Measurements from ENCODE around the gene ARHGEF4.

Gene ARHGEF4

DNA sequence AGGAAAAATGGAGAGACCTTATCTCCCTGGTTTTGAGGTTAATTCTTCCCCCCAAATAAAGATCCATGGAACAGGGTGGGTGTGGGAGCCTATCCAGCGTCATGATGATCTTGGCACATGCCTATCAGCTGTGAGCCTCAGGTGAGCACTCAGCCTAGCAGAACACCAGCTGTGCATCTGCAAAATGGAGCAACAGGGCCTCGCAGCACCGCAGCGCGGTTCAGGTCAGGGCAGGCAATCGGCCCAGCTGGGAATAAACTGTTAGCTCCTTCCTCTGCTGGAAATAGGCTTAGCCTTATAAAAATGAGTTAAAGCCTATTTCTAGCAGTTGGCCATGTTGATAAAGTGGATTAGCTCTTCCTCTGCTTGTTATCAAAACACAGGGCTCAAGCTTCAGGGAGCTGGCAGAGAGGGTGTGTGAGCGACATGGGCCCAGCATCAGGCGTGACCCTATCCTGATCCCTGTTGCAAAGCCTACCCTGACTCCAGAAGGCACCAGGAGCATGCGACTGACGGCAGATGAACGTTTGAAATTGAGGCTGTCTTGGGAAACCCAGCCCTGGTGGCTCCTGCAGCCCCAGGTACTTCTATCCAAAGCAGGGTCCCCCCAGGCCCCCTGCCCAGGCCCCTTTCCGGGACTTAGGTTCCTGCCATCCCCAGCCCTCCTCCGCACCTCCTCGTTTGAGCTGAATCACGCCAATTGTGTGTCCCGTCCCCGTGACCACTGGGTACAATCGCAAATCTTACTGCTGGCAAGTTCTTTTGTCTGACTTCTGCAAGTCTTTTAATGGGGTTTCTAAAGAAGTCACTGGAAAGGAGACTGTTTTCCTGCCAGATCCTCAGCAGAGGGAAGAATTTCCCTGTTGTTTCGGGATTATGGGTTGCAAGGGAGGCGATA, 35.4 kb downstream of the ARHGEF4 start:
- Histone ChIP-seq H4K20me1 (ENCODE audit: insufficient read depth, low read length) (no peaks in the 10 kb centered on the region), H3F3A (ENCODE audit: insufficient read depth, low read length) (no peaks in the 10 kb centered on the region), H3K9me2 (replicated peaks; ENCODE audit: insufficient read depth, low read length) (no peaks in the 10 kb centered on the region), H3K4me3 (ENCODE audit: low read length) (no peak overlapping the region), H3K4me1 (ENCODE audit: low read length) (no peaks in the 10 kb centered on the region), H3K27me3 (replicated peaks; ENCODE audit: insufficient read depth, low read length) (no peaks in the 10 kb centered on the region), H3K27ac (ENCODE audit: low read length) (no peak overlapping the region), H3K36me3 (replicated peaks; ENCODE audit: insufficient read depth, low read length) (no peaks in the 10 kb centered on the region), H3K79me2 (ENCODE audit: low read length) (no peaks in the 10 kb centered on the region), H2AFZ (ENCODE audit: low read length) (no peak overlapping the region), H3K9me3 (replicated peaks; ENCODE audit: insufficient read depth, low read length) (no peaks in the 10 kb centered on the region), H3K4me2 (ENCODE audit: low read depth, low read length) (no peak overlapping the region), H3K9ac (ENCODE audit: low read length) (no peak overlapping the region)
- no peak for DNase-seq
- TF ChIP-seq, protein P1, sequence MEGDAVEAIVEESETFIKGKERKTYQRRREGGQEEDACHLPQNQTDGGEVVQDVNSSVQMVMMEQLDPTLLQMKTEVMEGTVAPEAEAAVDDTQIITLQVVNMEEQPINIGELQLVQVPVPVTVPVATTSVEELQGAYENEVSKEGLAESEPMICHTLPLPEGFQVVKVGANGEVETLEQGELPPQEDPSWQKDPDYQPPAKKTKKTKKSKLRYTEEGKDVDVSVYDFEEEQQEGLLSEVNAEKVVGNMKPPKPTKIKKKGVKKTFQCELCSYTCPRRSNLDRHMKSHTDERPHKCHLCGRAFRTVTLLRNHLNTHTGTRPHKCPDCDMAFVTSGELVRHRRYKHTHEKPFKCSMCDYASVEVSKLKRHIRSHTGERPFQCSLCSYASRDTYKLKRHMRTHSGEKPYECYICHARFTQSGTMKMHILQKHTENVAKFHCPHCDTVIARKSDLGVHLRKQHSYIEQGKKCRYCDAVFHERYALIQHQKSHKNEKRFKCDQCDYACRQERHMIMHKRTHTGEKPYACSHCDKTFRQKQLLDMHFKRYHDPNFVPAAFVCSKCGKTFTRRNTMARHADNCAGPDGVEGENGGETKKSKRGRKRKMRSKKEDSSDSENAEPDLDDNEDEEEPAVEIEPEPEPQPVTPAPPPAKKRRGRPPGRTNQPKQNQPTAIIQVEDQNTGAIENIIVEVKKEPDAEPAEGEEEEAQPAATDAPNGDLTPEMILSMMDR (IDR thresholded peaks at IDR 0.05; ENCODE audit: low read length): no peak
- no peak for TF ChIP-seq EZH2phosphoT487 (IDR thresholded peaks at IDR 0.05; ENCODE audit: low read length)
- no peak for TF ChIP-seq EZH2 (optimal IDR thresholded peaks at IDR 0.05; ENCODE audit: low read depth, low read length)

DNA sequence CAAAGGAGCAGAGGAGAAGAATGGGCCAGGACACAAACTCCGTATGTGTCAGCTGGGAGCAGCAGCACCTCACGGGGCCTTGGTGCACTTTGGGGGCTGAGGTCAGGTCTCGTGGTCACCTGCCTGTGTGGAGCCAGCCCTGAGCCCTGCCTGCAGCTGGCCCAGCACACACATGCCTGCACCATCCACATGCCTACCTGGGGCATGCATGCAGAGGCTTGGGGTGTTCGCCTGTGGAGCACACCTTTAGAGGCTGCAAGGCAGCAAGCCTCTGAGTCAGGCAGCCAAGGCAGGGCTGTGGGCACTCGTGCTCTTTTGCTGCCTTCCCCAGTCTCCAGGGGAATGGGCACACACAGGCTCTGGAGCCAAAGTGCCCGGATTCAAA, 36.0 kb downstream of the ARHGEF4 start:
- H3K27ac ChIP-seq (ENCODE audit: low read length): no peak overlapping the region

DNA sequence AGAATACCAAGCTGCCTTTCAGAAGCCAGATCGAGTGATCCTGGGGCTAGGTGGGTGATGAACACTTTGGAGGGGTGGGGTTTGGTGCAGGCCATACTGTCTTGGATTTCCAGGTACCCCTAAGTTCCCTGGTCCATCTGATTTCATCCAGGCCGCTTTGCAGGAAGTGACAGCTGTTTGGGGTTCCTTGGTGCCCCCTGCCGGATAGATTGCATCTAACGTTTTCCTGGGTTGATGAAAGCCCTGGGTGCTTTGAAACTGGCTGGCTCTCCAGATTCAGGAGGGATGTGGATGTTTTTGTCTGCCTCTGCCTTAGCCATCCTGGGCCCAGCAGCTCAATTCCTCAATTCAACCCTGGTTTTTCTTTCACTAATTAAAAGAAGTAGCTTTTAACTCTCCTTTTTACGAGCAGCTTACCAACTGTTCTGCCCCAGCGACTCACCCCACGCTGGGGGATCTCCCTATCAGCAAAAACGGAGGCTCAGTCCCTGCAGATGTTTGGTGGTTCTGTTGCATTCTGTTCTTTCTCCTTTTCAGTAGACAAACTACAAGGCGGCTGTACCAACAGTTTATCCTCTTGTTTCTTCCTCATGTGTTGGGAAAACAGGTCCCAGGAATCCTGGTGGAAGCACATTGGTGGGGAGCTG, 37.1 kb downstream of the ARHGEF4 start:
- Histone ChIP-seq H2AFZ (ENCODE audit: low read length) (peak overlapping the region; percentile 58), H3K4me3 (ENCODE audit: low read length) (no peak overlapping the region), H3K27me3 (replicated peaks; ENCODE audit: insufficient read depth, low read length) (no peaks in the 10 kb centered on the region), H4K20me1 (ENCODE audit: insufficient read depth, low read length) (no peaks in the 10 kb centered on the region), H3K9me2 (replicated peaks; ENCODE audit: insufficient read depth, low read length) (no peaks in the 10 kb centered on the region), H3K4me2 (ENCODE audit: low read depth, low read length) (no peak overlapping the region), H3K36me3 (replicated peaks; ENCODE audit: insufficient read depth, low read length) (no peaks in the 10 kb centered on the region), H3K9ac (ENCODE audit: low read length) (no peak overlapping the region), H3K9me3 (replicated peaks; ENCODE audit: insufficient read depth, low read length) (no peaks in the 10 kb centered on the region), H3K79me2 (ENCODE audit: low read length) (no peaks in the 10 kb centered on the region), H3K4me1 (ENCODE audit: low read length) (no peaks in the 10 kb centered on the region), H3K27ac (ENCODE audit: low read length) (no peak overlapping the region), H3F3A (ENCODE audit: insufficient read depth, low read length) (no peaks in the 10 kb centered on the region)
- peak; percentile 63 for DNase-seq
- TF ChIP-seq, protein P1 (IDR thresholded peaks at IDR 0.05; ENCODE audit: low read length): peak; percentile 69
- no peak for TF ChIP-seq EZH2 (optimal IDR thresholded peaks at IDR 0.05; ENCODE audit: low read depth, low read length)
- no peak for TF ChIP-seq EZH2phosphoT487 (IDR thresholded peaks at IDR 0.05; ENCODE audit: low read length)

More for the DNA sequence above, 36.0 kb downstream of the ARHGEF4 start:
- TF ChIP-seq, protein P1 (IDR thresholded peaks at IDR 0.05; ENCODE audit: low read length): no peak
- no peak for TF ChIP-seq EZH2phosphoT487 (IDR thresholded peaks at IDR 0.05; ENCODE audit: low read length)
- no peak overlapping the region for H3K4me3 ChIP-seq (ENCODE audit: low read length)
- no peaks in the 10 kb centered on the region for H3K36me3 ChIP-seq (replicated peaks; ENCODE audit: insufficient read depth, low read length)
- H3K4me1 ChIP-seq (ENCODE audit: low read length): no peaks in the 10 kb centered on the region
- H2AFZ ChIP-seq (ENCODE audit: low read length): no peak overlapping the region
- H4K20me1 ChIP-seq (ENCODE audit: insufficient read depth, low read length): no peaks in the 10 kb centered on the region
- no peaks in the 10 kb centered on the region for H3K27me3 ChIP-seq (replicated peaks; ENCODE audit: insufficient read depth, low read length)
- no peak overlapping the region for H3K4me2 ChIP-seq (ENCODE audit: low read depth, low read length)
- no peaks in the 10 kb centered on the region for H3K79me2 ChIP-seq (ENCODE audit: low read length)
- H3K9ac ChIP-seq (ENCODE audit: low read length): no peak overlapping the region
- H3F3A ChIP-seq (ENCODE audit: insufficient read depth, low read length): no peaks in the 10 kb centered on the region
- H3K9me3 ChIP-seq (replicated peaks; ENCODE audit: insufficient read depth, low read length): no peaks in the 10 kb centered on the region
- DNase-seq: no peak
- H3K9me2 ChIP-seq (replicated peaks; ENCODE audit: insufficient read depth, low read length): no peaks in the 10 kb centered on the region
